ENCODE measurements around the gene ATP5F1E.

GRCh38 chr20:59008715-59009336, 23.3 kb downstream of the ATP5F1E start:
- TF ChIP-seq REST (IDR thresholded peaks at IDR 0.05; ENCODE audit: low read depth) = no peak
- no peak for TF ChIP-seq YY1 (IDR thresholded peaks at IDR 0.05; ENCODE audit: low read depth)
- TF ChIP-seq TEAD4 (IDR thresholded peaks at IDR 0.05) = no peak
- no peak for TF ChIP-seq NFIC (IDR thresholded peaks at IDR 0.05)
- no peak for TF ChIP-seq EGR1 (IDR thresholded peaks at IDR 0.05)
- TF ChIP-seq TAF1 (IDR thresholded peaks at IDR 0.05; ENCODE audit: low read depth) = no peak
- TF ChIP-seq EP300 (IDR thresholded peaks at IDR 0.05; ENCODE audit: borderline replicate concordance) = no peak
- TF ChIP-seq RAD21 (IDR thresholded peaks at IDR 0.05; ENCODE audit: low read depth) = no peak
- TF ChIP-seq TCF12 (IDR thresholded peaks at IDR 0.05; ENCODE audit: low read depth) = no peak
- TF ChIP-seq CREB1 (IDR thresholded peaks at IDR 0.05; ENCODE audit: low read depth) = no peak
- TF ChIP-seq MAX (IDR thresholded peaks at IDR 0.05) = no peak
- no peak for TF ChIP-seq USF1 (IDR thresholded peaks at IDR 0.05)
